DND-41 (cell line): ENCODE results near the gene RCAN1.

Source experiments
- ATAC-seq: fragments of 200-7000 bp; cut with Tn5 transposase; 3 replicates; pipeline ENCODE4 v1.9.1; 2021; ENCODE audit warnings: low read depth; ENCODE audit not compliant: insufficient read depth
- DNase-seq: peaks from one replicate; pipeline ENCODE4 v3.0.0-alpha.2; 2020
- H2AFZ ChIP-seq: 2 replicates; pipeline ENCODE4 v1.6.0; 2012; ENCODE audit warnings: low read depth, low read length
- H3K27ac ChIP-seq: 2 replicates; pipeline ENCODE4 v1.5.1; 2012; ENCODE audit warnings: low read length, inconsistent platforms
- H3K27me3 ChIP-seq: fragments of 200-600 bp; sonication (generic); 2 replicates; pipeline ENCODE4 v1.6.0; 2012; ENCODE audit warnings: low read length, mild to moderate bottlenecking, inconsistent platforms; ENCODE audit not compliant: insufficient read depth, poor library complexity
- H3K36me3 ChIP-seq: 2 replicates; pipeline ENCODE4 v1.5.1; 2012; ENCODE audit warnings: low read length, inconsistent platforms; ENCODE audit not compliant: insufficient read depth
- H3K4me1 ChIP-seq: 2 replicates; pipeline ENCODE4 v1.5.1; 2012; ENCODE audit warnings: mild to moderate bottlenecking, low read length; ENCODE audit not compliant: insufficient read depth
- H3K4me2 ChIP-seq: 2 replicates; pipeline ENCODE4 v1.6.0; 2012; ENCODE audit warnings: mild to moderate bottlenecking, moderate library complexity, low read length, inconsistent platforms; ENCODE audit not compliant: insufficient read depth
- H3K4me3 ChIP-seq, 2 experiments: fragments of 200-600 bp in 1 of 2; shearing (Covaris generic) in 1 of 2; 2 replicates each; pipeline ENCODE4 v1.5.1; 2012 to 2016; ENCODE audit warnings: inconsistent platforms in 2 of 2, low read length in 2 of 2, mild to moderate bottlenecking in 2 of 2, low read depth in 1 of 2, moderate library complexity in 1 of 2
- H3K79me2 ChIP-seq: 2 replicates; pipeline ENCODE4 v1.6.0; 2012; ENCODE audit warnings: low read length, inconsistent platforms; ENCODE audit not compliant: insufficient read depth
- H3K9ac ChIP-seq: 2 replicates; pipeline ENCODE4 v1.6.0; 2012; ENCODE audit warnings: low read depth, mild to moderate bottlenecking, inconsistent platforms, low read length, moderate library complexity
- H3K9me3 ChIP-seq: 2 replicates; pipeline ENCODE4 v1.5.1; 2012; ENCODE audit warnings: low read length, moderate library complexity, mild to moderate bottlenecking, inconsistent platforms; ENCODE audit not compliant: insufficient read depth, severe bottlenecking
- H4K20me1 ChIP-seq: 2 replicates; pipeline ENCODE4 v1.6.0; 2012; ENCODE audit warnings: low read length; ENCODE audit not compliant: insufficient read depth
- CTCF ChIP-seq: IDR thresholded peaks from 2 replicates; pipeline ENCODE4 v1.5.1; 2012; ENCODE audit warnings: borderline replicate concordance, low read length, moderate library complexity, mild to moderate bottlenecking; ENCODE audit not compliant: poor library complexity, severe bottlenecking; ENCODE audit errors: extremely low read depth
- EZH2 ChIP-seq: IDR thresholded peaks from 3 replicates; pipeline ENCODE4 v1.6.1; 2012; ENCODE audit warnings: borderline replicate concordance, low read depth, mild to moderate bottlenecking, moderate library complexity, low read length, inconsistent platforms; ENCODE audit not compliant: severe bottlenecking

Gene RCAN1

DNA sequence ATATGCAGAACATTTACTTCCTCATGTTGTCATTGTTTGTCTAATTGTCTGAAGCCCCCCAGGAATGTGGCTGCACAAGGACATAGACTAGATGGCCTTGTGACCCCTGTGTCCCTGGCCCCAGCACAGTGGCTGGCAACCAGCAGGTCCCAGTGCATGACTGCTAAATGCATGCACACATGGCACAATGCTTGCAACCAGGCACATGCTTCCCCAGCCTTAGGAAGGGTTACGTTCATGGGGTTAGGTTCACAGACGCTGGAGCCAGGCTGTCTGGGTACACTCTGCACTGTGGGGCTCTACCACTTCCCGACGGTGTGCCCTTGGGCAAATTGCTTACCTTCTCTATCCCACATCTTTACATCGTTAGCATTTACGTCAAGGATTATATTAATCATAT lies 32.6 kb upstream of the RCAN1 start:
- Histone ChIP-seq H3K9me3 (peaks cover 10% of the 10 kb centered on the region), H3K4me3 (no peak overlapping the region), H2AFZ (no peak overlapping the region), H3K36me3 (no peaks in the 10 kb centered on the region), H3K4me2 (no peak overlapping the region), H3K79me2 (no peaks in the 10 kb centered on the region), H4K20me1 (no peaks in the 10 kb centered on the region), H3K27ac (no peak overlapping the region), H3K4me1 (no peaks in the 10 kb centered on the region), H3K27me3 (no peaks in the 10 kb centered on the region), H3K9ac (no peak overlapping the region)
- DNase-seq, result no peak
- ATAC-seq, result no peak
- TF ChIP-seq EZH2 (no peak), CTCF (no peak)

DNA sequence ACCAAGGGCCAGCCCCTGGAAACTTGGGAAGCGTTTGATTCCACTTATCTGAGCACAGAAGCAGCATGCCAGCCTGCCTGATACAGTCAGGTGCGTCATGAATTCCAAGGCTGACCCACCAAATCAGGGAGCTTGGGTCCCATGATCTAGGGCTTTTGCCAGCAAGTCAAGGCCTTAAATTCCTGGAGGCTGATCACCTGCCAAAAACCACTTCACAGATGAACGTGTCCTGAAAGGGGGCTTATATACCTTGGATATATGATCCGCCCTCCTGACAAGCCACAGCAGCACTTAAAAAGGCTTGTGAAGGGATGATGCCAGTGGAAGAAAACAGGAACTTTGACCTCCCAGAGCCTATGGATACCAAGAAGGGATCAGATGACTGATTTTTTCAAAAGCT lies 29.9 kb upstream of the RCAN1 start:
- H3K9ac ChIP-seq, result no peak overlapping the region
- H3K4me3 ChIP-seq, result no peak overlapping the region
- no peak overlapping the region for H2AFZ ChIP-seq
- no peak overlapping the region for H3K4me2 ChIP-seq
- no peaks in the 10 kb centered on the region for H4K20me1 ChIP-seq
- H3K27ac ChIP-seq, result no peak overlapping the region
- no peaks in the 10 kb centered on the region for H3K36me3 ChIP-seq
- no peaks in the 10 kb centered on the region for H3K79me2 ChIP-seq
- ATAC-seq, result no peak
- DNase-seq, result no peak
- H3K27me3 ChIP-seq, result no peaks in the 10 kb centered on the region
- no peaks in the 10 kb centered on the region for H3K9me3 ChIP-seq
- peaks cover 21% of the 10 kb centered on the region for H3K4me1 ChIP-seq
- TF ChIP-seq CTCF (no peak), EZH2 (no peak)

- H4K20me1 ChIP-seq, result no peaks in the 10 kb centered on the region
- DNase-seq (no peak), ATAC-seq (0 out of 3 replicates have a peak, but pooled peaks have one; percentile 20)
- no peaks in the 10 kb centered on the region for H3K27me3 ChIP-seq
- no peak overlapping the region for H2AFZ ChIP-seq
- no peaks in the 10 kb centered on the region for H3K9me3 ChIP-seq
- no peak overlapping the region for H3K27ac ChIP-seq
- no peaks in the 10 kb centered on the region for H3K79me2 ChIP-seq
- no peak overlapping the region for H3K4me2 ChIP-seq
- H3K4me1 ChIP-seq, result peaks cover 27% of the 10 kb centered on the region
- H3K36me3 ChIP-seq, result no peaks in the 10 kb centered on the region
- no peak overlapping the region for H3K9ac ChIP-seq
- no peak overlapping the region for H3K4me3 ChIP-seq
- no peak for TF ChIP-seq EZH2
- TF ChIP-seq CTCF, result no peak
Measured at GRCh38 chr21:34642211-34643075, 27.5 kb upstream of the RCAN1 start.
